Hepatocyte (in vitro differentiated cells): ENCODE results near the gene AMPD3. TPM values are rescaled to one million over a fixed set of nuclear protein-coding genes. Genes with fewer than 3 reads are reported as not detected.

Experiments used
- DNase-seq: peaks from one replicate; pipeline ENCODE4 v3.0.0-alpha.2; 2016; ENCODE audit warnings: low spot score
- H2AFZ ChIP-seq: fragments of 200-600 bp; sonication (generic); 2 replicates; pipeline ENCODE4 v1.6.0; 2016; ENCODE audit warnings: antibody characterized with exemption, mild to moderate bottlenecking
- H3K27ac ChIP-seq: fragments of 200-600 bp; sonication (generic); 2 replicates; pipeline ENCODE4 v1.5.1; 2016; ENCODE audit warnings: mild to moderate bottlenecking
- H3K27me3 ChIP-seq: fragments of 200-600 bp; sonication (generic); 2 replicates; pipeline ENCODE4 v1.6.1; 2016
- H3K36me3 ChIP-seq: fragments of 200-600 bp; sonication (generic); replicated peaks from 2 replicates; pipeline ENCODE4 v1.5.1; 2016; ENCODE audit warnings: low read depth; ENCODE audit not compliant: insufficient read depth
- H3K4me1 ChIP-seq: fragments of 200-600 bp; sonication (generic); 2 replicates; pipeline ENCODE4 v1.5.1; 2016; ENCODE audit warnings: mild to moderate bottlenecking, moderate library complexity; ENCODE audit not compliant: insufficient read depth
- H3K4me2 ChIP-seq: fragments of 200-600 bp; sonication (generic); 2 replicates; pipeline ENCODE4 v1.6.0; 2016
- H3K4me3 ChIP-seq: fragments of 200-600 bp; sonication (generic); 2 replicates; pipeline ENCODE4 v1.5.1; 2016; ENCODE audit warnings: mild to moderate bottlenecking
- H3K79me2 ChIP-seq: fragments of 200-600 bp; sonication (generic); 2 replicates; pipeline ENCODE4 v1.6.0; 2017; ENCODE audit warnings: mild to moderate bottlenecking
- H3K9me2 ChIP-seq: fragments of 200-600 bp; sonication (generic); replicated peaks from 2 replicates; pipeline ENCODE4 v1.6.0; 2017; ENCODE audit warnings: mild to moderate bottlenecking; ENCODE audit not compliant: insufficient read depth
- H3K9me3 ChIP-seq: fragments of 200-600 bp; sonication (generic); 2 replicates; pipeline ENCODE4 v1.5.1; 2016; ENCODE audit warnings: low read depth, mild to moderate bottlenecking
- H4K20me1 ChIP-seq: fragments of 200-600 bp; sonication (generic); 2 replicates; pipeline ENCODE4 v1.6.0; 2016; ENCODE audit warnings: mild to moderate bottlenecking; ENCODE audit not compliant: insufficient read depth, poor library complexity, severe bottlenecking
- EZH2 ChIP-seq: fragments of 200-600 bp; sonication (generic); IDR thresholded peaks from 2 replicates; pipeline ENCODE4 v1.6.1; 2016; ENCODE audit warnings: antibody characterized with exemption, mild to moderate bottlenecking, borderline replicate concordance
- EZH2phosphoT487 ChIP-seq: fragments of 200-600 bp; sonication (generic); IDR thresholded peaks from one replicate; pipeline ENCODE4 v1.6.1; 2018; ENCODE audit warnings: antibody characterized with exemption, mild to moderate bottlenecking, low read depth, moderate library complexity; ENCODE audit not compliant: unreplicated experiment, severe bottlenecking
- WGBS: methylation state at CpG from one replicate; pipeline ENCODE4 v1.1.6; 2016; ENCODE audit warnings: low lambda C conversion rate; ENCODE audit errors: missing lambda C conversion rate; 5-methylcytosine and 5-hydroxymethylcytosine counted together
- polyA plus RNA-seq: library from polyadenylated mRNA; unstranded; fragments of >200 nt; fragmentation: Nextera tagmentation; extraction: Ambion mirVana; gene quantifications from 2 replicates; pipeline ENCODE4 v1.2.1, GENCODE V29; 2016
- total RNA-seq: library from RNA; depleted of rRNA; stranded (reverse); fragments of >200 nt; gene quantifications from 2 replicates; pipeline ENCODE4 v1.2.3, GENCODE V29; 2014
- TF ChIP-seq, protein P1 (sequence below): fragments of 200-600 bp; sonication (generic); IDR thresholded peaks from 2 replicates; pipeline ENCODE4 v1.5.1; 2016; ENCODE audit warnings: antibody characterized with exemption, mild to moderate bottlenecking; ENCODE audit not compliant: poor library complexity

Gene AMPD3
- total and polyA plus RNA-seq, 2 experiments from 2014 or later = 1.8 to 4.1 TPM

DNA sequence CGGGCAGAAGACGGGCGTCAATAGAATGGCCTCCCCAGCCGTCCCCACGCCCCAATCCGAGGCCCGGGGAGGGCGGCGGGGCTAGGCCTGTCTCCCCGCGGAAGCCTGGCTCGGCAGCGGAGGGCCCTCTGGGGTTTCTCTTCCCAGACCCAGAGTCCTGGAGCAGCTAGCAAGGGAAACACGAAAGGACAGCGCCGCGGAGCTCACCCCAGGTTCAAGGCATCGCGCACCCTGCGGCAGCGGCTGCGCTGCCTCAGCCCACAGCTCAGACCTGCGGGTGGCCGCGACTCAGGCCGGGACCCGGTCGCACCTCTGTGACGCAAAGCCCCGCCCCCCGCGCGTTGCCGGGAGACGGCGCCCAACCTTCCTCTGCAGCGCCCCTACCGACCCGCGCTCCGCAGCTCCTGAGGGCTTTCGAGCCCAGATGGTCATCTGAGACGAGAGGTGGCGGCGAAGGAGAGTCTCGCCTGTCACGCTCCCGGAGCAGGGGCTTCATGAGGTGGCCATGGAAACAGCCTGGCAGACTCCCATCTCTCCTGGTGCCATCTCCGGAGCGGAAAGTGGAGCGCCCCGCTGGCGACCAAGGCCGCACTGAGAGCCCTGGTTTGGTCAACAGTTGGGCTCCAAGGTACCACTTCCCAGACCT is 86.0 kb downstream of the AMPD3 start, which contains the start of gene RNF141:
RNF141 (minus strand) TSS at position 273 of the 646 bp plus-strand sequence. CDS start 7,029 bp downstream, outside the sequence.
- Histone ChIP-seq H2AFZ (peak within 1 kb of the TSS; percentile 92), H3K27me3 (no peaks in the 10 kb centered on the region), H4K20me1 (no peaks in the 10 kb centered on the region), H3K4me2 (peak within 1 kb of the TSS; percentile 86), H3K4me1 (peaks cover 4% of the 10 kb centered on the region), H3K4me3 (peak within 1 kb of the TSS; percentile 88), H3K9me3 (no peaks in the 10 kb centered on the region), H3K27ac (peak within 1 kb of the TSS; percentile 95), H3K36me3 (no peaks in the 10 kb centered on the region), H3K79me2 (peaks cover 35% of the 10 kb centered on the region), H3K9me2 (no peaks in the 10 kb centered on the region)
- no peak for TF ChIP-seq EZH2
- TF ChIP-seq, protein P1, sequence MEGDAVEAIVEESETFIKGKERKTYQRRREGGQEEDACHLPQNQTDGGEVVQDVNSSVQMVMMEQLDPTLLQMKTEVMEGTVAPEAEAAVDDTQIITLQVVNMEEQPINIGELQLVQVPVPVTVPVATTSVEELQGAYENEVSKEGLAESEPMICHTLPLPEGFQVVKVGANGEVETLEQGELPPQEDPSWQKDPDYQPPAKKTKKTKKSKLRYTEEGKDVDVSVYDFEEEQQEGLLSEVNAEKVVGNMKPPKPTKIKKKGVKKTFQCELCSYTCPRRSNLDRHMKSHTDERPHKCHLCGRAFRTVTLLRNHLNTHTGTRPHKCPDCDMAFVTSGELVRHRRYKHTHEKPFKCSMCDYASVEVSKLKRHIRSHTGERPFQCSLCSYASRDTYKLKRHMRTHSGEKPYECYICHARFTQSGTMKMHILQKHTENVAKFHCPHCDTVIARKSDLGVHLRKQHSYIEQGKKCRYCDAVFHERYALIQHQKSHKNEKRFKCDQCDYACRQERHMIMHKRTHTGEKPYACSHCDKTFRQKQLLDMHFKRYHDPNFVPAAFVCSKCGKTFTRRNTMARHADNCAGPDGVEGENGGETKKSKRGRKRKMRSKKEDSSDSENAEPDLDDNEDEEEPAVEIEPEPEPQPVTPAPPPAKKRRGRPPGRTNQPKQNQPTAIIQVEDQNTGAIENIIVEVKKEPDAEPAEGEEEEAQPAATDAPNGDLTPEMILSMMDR = peak; percentile 78
- 1% methylated on average over 52 of the region's 54 CpGs for WGBS
- peak; percentile 98 for DNase-seq

DNA sequence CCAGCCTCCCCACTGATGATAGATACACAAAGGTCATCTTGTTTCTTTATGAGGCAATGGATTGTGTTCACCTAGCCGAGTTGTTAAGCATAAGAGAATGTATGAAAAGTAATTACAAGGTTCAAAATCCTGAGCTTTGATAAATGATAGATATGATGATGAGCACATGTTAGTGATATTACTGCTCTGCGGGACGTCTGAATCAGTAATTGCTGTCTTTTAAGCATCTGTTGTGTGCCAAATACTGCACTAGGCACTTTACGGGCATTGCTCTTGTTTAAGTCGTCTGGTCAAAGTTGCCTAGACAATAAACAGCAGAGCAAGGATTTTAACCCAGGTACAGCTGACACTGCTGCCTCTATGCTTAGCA is 86.5 kb downstream of the AMPD3 start:
- Histone ChIP-seq H4K20me1 (no peaks in the 10 kb centered on the region), H3K9me3 (no peaks in the 10 kb centered on the region), H3K36me3 (no peaks in the 10 kb centered on the region), H3K4me3 (peak overlapping the region; percentile 53), H3K9me2 (no peaks in the 10 kb centered on the region), H2AFZ (peak overlapping the region; percentile 92), H3K4me1 (peaks cover 4% of the 10 kb centered on the region), H3K27me3 (no peaks in the 10 kb centered on the region), H3K79me2 (peaks cover 31% of the 10 kb centered on the region), H3K27ac (peak overlapping the region; percentile 95), H3K4me2 (peak overlapping the region; percentile 86)
- TF ChIP-seq, protein P1 = no peak
- TF ChIP-seq EZH2phosphoT487 = no peak
- no peak for TF ChIP-seq EZH2
- no peak for DNase-seq
- WGBS = 50% methylated on average over 5 of the region's 5 CpGs

DNA sequence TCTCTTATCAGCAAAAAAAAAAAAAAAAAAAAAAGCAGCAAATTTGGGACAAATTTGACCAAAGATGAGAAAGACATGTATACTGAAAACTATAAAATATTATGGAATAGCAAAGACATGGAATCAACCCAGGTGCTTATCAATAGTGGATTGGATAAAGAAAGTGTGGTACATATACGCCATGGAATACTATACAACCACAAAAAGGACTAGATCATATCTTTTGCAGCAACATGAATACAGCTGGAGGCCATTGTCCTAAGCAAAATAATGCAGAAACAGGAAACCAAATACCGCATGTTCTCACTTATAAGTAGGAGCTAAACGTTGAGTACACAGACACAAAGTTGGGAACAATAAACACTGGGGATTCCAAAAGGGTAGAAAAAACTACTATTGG is 87.7 kb downstream of the AMPD3 start:
- Histone ChIP-seq H3K79me2 (peaks cover 25% of the 10 kb centered on the region), H3K4me1 (peaks cover 4% of the 10 kb centered on the region), H3K4me3 (no peak overlapping the region), H3K27me3 (no peaks in the 10 kb centered on the region), H3K27ac (no peak overlapping the region), H3K9me2 (no peaks in the 10 kb centered on the region), H3K9me3 (no peaks in the 10 kb centered on the region), H3K4me2 (no peak overlapping the region), H2AFZ (no peak overlapping the region), H3K36me3 (no peaks in the 10 kb centered on the region), H4K20me1 (no peaks in the 10 kb centered on the region)
- DNase-seq = no peak
- WGBS = 92% methylated on average over 3 of the region's 3 CpGs
- TF ChIP-seq EZH2phosphoT487 (no peak), EZH2 (no peak)
- TF ChIP-seq, protein P1 = no peak
